GM19240 (cell line): ENCODE measurements around the gene PSTPIP1.
"Not testable (repeated sequence)": the region's sequence is repeated elsewhere in the genome, so short reads cannot be mapped to it uniquely, and the experiment has no call there.

Source experiments
- DNase-seq: peaks from one replicate; pipeline ENCODE4 v3.0.0; 2011; ENCODE audit warnings: low spot score; ENCODE audit not compliant: insufficient read length

PSTPIP1 gene

GRCh38 chr15:76994971-76995945 is at the start of gene PSTPIP1:
Gene PSTPIP1, plus strand, starts transcription at chr15:76995126. Its CDS starts 448 bp downstream, at chr15:76995574.
- no peak for DNase-seq

GRCh38 chr15:76945494-76946093 is 49.3 kb upstream of the PSTPIP1 start:
- DNase-seq: no peak

- no peak for DNase-seq
Measured at GRCh38 chr15:76947454-76947853, 47.5 kb upstream of the PSTPIP1 start.

GRCh38 chr15:76951220-76951619 is 43.7 kb upstream of the PSTPIP1 start:
- DNase-seq: no peak

GRCh38 chr15:76953913-76954312 is 41.0 kb upstream of the PSTPIP1 start:
- DNase-seq: no peak

GRCh38 chr15:76954744-76955143 is 40.2 kb upstream of the PSTPIP1 start:
- DNase-seq: no peak

GRCh38 chr15:76961268-76962011 is 33.5 kb upstream of the PSTPIP1 start:
- DNase-seq: no peak

- DNase-seq: no peak
Measured at GRCh38 chr15:76962337-76963013, 32.5 kb upstream of the PSTPIP1 start.

- DNase-seq: no peak
Measured at GRCh38 chr15:76963596-76963995, 31.3 kb upstream of the PSTPIP1 start.

- DNase-seq: no peak
Measured at GRCh38 chr15:76964157-76964556, 30.8 kb upstream of the PSTPIP1 start.

GRCh38 chr15:76966051-76966450 is 28.9 kb upstream of the PSTPIP1 start:
- not testable (repeated sequence) for DNase-seq

- DNase-seq: no peak
Measured at GRCh38 chr15:76967067-76967466, 27.9 kb upstream of the PSTPIP1 start.

GRCh38 chr15:76968306-76968705 is 26.6 kb upstream of the PSTPIP1 start:
- DNase-seq: no peak

GRCh38 chr15:76972389-76973361 is 22.3 kb upstream of the PSTPIP1 start:
- no peak for DNase-seq

GRCh38 chr15:76973362-76973743 is 21.6 kb upstream of the PSTPIP1 start:
- peak; percentile 51 for DNase-seq

GRCh38 chr15:76973906-76974305 is 21.0 kb upstream of the PSTPIP1 start:
- DNase-seq: no peak

GRCh38 chr15:76974456-76975036 is 20.4 kb upstream of the PSTPIP1 start:
- DNase-seq: no peak

- no peak for DNase-seq
Measured at GRCh38 chr15:76976141-76976540, 18.8 kb upstream of the PSTPIP1 start.

GRCh38 chr15:76976572-76977270 is 18.2 kb upstream of the PSTPIP1 start:
- no peak for DNase-seq
